BE2C (cell line): ENCODE results near the gene SLC22A23.

Source experiments
- DNase-seq: peaks from one replicate; pipeline ENCODE4 v3.0.0-alpha.2; 2020
- H3K27me3 ChIP-seq: fragments of 250-450 bp; sonication (Bioruptor Pico); 2 replicates; pipeline ENCODE4 v1.5.1; 2020; ENCODE audit warnings: mild to moderate bottlenecking
- H3K36me3 ChIP-seq: fragments of 250-450 bp; sonication (Bioruptor Pico); 2 replicates; pipeline ENCODE4 v1.5.1; 2020; ENCODE audit warnings: mild to moderate bottlenecking
- H3K4me1 ChIP-seq: fragments of 250-450 bp; sonication (Bioruptor Pico); 2 replicates; pipeline ENCODE4 v1.5.1; 2020
- H3K4me3 ChIP-seq: 2 replicates; pipeline ENCODE4 v1.5.1; 2011; ENCODE audit warnings: low read depth, low read length
- H3K9me3 ChIP-seq: fragments of 250-450 bp; sonication (Bioruptor Pico); 2 replicates; pipeline ENCODE4 v1.5.1; 2020
- TF ChIP-seq, protein P1 (sequence below): IDR thresholded peaks from 2 replicates; pipeline ENCODE4 v1.5.1; 2012; ENCODE audit warnings: mild to moderate bottlenecking, low read depth, low read length

The SLC22A23 gene

DNA sequence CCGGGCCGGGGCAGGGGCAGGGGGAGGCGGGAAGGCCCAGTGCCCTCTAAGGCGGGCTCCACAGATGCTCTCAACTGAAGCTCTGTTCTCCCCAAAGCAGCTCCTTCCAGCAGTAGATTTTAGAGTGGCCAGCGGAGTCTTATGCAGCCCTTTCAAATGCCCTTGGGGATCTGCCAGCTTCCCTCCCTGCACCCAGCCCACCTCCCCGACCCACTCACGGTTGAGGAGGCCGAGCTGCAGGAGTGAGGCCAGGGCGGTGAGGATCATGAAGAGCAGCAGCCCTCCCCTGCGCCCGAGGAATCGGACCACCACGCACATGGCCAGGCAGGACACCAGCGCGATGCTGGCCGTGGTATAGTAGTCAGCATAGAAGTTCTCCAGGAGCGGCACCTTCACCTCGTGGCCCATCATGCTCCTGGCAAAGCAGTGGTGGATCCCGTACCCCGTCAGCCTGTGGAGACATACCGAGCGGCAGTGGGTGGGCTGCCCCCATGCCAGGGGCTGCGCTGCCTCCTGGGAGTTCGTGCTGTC, 170.1 kb downstream of the SLC22A23 start:
- H3K36me3 ChIP-seq: no peaks in the 10 kb centered on the region
- DNase-seq: no peak
- TF ChIP-seq, protein P1, sequence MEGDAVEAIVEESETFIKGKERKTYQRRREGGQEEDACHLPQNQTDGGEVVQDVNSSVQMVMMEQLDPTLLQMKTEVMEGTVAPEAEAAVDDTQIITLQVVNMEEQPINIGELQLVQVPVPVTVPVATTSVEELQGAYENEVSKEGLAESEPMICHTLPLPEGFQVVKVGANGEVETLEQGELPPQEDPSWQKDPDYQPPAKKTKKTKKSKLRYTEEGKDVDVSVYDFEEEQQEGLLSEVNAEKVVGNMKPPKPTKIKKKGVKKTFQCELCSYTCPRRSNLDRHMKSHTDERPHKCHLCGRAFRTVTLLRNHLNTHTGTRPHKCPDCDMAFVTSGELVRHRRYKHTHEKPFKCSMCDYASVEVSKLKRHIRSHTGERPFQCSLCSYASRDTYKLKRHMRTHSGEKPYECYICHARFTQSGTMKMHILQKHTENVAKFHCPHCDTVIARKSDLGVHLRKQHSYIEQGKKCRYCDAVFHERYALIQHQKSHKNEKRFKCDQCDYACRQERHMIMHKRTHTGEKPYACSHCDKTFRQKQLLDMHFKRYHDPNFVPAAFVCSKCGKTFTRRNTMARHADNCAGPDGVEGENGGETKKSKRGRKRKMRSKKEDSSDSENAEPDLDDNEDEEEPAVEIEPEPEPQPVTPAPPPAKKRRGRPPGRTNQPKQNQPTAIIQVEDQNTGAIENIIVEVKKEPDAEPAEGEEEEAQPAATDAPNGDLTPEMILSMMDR: no peak
- no peak overlapping the region for H3K4me3 ChIP-seq
- no peaks in the 10 kb centered on the region for H3K9me3 ChIP-seq
- H3K4me1 ChIP-seq: peaks cover 3% of the 10 kb centered on the region; the same call in 1 of the 2 replicates
- no peaks in the 10 kb centered on the region for H3K27me3 ChIP-seq

DNA sequence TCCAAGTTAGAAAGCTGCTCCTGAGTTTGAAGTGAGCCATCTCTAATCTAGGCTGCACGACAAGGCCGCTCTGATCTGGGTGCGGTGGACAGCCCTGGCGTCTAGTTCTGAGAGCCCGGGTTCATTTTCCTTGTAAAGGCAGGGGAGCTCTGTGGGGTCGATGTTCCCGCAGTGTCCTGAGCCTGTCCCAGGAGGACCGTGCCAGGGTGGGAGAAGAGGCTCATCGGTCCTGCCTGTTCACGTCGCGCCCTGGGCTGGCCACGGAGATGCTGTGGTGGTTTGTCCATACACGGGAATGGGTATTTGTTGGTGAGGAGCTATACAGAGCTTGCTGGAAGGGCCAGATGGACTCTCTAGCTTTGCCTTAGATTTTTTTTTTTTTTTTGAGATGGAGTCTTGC, 171.1 kb downstream of the SLC22A23 start:
- H3K4me1 ChIP-seq: peaks cover 3% of the 10 kb centered on the region; the same call in 1 of the 2 replicates
- no peak for DNase-seq
- no peaks in the 10 kb centered on the region for H3K27me3 ChIP-seq
- no peak overlapping the region for H3K4me3 ChIP-seq
- TF ChIP-seq, protein P1: no peak
- H3K9me3 ChIP-seq: no peaks in the 10 kb centered on the region
- H3K36me3 ChIP-seq: no peaks in the 10 kb centered on the region

DNA sequence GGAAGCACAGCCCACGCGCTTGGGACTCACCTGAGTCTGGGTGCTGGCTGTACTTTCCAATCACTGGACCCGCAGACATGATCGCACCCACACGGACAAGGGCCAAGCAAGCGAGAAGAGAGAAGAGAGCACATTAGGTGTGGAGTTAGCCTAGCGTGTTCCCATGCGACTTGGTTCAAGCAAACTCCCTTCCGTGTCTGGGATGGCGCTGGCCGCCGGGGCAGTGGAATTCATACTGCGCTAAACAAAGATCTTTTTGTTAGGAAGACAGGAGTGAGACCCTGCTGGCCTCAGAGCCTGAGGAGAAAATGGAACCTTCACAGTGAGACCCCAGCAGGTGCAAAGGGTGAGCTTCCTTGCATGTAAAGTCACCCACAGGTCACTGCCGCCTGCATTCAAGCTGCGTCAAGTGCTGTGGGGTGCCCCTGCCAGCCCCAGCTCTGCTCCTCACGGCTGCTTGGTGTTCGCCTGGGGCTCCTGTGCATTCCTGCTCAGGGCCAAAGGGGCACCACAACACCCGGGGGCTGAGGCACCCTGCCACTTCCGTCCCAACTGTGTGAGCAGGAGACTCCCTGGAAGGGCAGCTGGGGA, 171.7 kb downstream of the SLC22A23 start:
- no peak for DNase-seq
- H3K9me3 ChIP-seq: no peaks in the 10 kb centered on the region
- no peaks in the 10 kb centered on the region for H3K27me3 ChIP-seq
- no peak overlapping the region for H3K4me3 ChIP-seq
- peaks cover 3% of the 10 kb centered on the region; the same call in 1 of the 2 replicates for H3K4me1 ChIP-seq
- TF ChIP-seq, protein P1: no peak
- no peaks in the 10 kb centered on the region for H3K36me3 ChIP-seq

DNA sequence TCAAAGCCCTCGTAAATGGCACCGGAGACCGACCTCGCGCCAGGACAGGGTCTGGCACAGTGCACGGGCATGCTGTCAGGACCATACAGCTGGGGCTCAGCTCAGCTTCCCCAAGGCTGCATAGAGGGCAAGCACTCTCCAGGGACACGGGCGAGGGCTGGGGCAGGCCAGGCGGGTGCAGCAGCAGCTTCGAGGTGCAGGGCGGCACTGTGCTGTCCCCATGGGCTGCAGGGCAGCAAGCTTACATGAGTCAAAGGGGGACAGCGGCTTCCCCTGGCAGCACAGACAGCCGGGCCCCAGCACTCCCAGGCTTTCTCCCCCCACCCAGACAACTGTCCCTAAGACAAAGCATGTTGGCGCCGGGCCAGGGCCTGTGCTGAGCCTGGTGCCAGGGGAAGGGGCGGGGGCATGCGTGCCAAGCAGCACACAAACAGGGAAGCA, 172.4 kb downstream of the SLC22A23 start:
- peak; percentile 63 for DNase-seq

DNA sequence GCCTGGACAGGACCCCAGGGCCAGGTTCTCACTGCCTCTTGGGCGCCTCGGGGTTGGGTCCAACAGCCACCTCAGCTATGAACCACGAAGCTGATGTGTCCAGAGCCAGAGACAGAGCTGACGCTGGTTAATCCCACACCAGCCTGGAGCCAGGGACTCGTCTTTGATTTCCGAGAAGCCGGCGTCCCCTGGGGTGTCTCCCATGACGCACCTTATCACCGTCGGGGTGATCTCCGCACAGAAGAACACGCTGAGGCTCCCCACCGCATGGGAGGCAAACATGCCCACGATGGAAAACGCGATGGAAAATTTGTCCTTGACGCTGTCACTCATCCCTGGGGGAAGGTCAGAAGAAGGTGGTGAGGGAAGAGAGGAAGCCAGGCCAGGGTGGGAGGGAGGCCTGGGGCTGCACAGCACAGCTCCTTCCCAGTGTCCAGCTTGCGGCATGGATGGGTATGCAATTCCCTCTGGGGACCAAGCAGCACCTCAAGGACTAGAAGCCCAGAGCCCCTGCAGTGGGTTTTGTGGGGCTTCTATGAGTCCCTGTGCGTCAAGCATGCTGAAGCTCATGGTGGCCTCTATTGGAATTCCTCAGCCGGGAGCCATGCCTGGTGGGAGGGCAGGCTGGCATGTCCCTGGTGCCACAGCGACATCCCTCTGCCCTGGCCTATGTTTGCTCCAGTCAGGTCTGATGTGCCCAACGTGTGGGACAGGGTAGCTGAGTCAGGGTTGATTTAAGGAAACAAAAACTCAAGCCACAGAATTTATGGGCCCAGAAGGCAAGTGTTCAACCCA, 173.0 kb downstream of the SLC22A23 start:
- no peak for DNase-seq
- Histone ChIP-seq H3K36me3 (no peaks in the 10 kb centered on the region), H3K4me1 (peaks cover 3% of the 10 kb centered on the region; the same call in 1 of the 2 replicates), H3K27me3 (no peaks in the 10 kb centered on the region), H3K4me3 (no peak overlapping the region), H3K9me3 (no peaks in the 10 kb centered on the region)
- TF ChIP-seq, protein P1: no peak

More for the DNA sequence above, 172.4 kb downstream of the SLC22A23 start:
- no peak overlapping the region for H3K4me3 ChIP-seq
- no peaks in the 10 kb centered on the region for H3K9me3 ChIP-seq
- TF ChIP-seq, protein P1: no peak
- H3K36me3 ChIP-seq: no peaks in the 10 kb centered on the region
- H3K27me3 ChIP-seq: no peaks in the 10 kb centered on the region
- H3K4me1 ChIP-seq: peaks cover 3% of the 10 kb centered on the region; the same call in 1 of the 2 replicates
